ENCODE data around the gene DPP6.
"Not testable (repeated sequence)": the region's sequence is repeated elsewhere in the genome, so short reads cannot be mapped to it uniquely, and the experiment has no call there.

DNA sequence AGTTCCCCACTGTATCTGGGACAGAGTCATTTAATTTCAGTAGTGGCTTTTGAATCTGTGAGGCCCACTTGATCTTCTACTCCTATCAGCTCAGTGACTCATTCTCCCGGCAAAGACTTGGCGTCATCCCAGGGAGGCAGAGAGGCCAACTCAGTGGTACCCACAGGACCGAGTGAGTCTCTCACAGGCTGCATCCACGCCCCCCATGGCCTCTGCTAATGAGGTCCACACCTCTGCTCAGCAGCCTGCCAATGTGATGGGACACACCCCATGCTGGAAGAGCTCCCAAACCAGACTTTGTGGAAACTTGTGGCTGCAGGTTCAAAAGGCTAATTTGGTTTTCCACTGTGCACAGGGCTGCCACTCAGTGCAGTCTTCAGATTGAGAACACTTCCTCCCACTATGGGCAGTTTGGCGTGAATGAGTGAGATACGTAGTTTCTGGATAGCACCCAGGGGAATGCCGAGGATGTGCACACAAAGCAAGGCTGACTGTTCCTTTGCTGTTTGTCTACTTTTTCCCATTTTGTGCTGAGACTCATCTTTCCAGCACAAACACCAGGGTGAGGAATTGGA is 81.6 kb downstream of the DPP6 start:
- not testable (repeated sequence) for TF ChIP-seq CTCF, POLR2A (IDR thresholded peaks at IDR 0.05)

Data from Peyer's patch (tissue), 4 donors.